Measurements from ENCODE around the gene GARIN1A. TPM values are rescaled to one million over a fixed set of nuclear protein-coding genes. Genes with fewer than 3 reads are reported as not detected.
"Not testable (repeated sequence)": the region's sequence is repeated elsewhere in the genome, so short reads cannot be mapped to it uniquely, and the experiment has no call there.

The GARIN1A gene
- total and polyA plus RNA-seq, 12 donors = 0.28 to 6.4 (median 2.3) TPM

DNA sequence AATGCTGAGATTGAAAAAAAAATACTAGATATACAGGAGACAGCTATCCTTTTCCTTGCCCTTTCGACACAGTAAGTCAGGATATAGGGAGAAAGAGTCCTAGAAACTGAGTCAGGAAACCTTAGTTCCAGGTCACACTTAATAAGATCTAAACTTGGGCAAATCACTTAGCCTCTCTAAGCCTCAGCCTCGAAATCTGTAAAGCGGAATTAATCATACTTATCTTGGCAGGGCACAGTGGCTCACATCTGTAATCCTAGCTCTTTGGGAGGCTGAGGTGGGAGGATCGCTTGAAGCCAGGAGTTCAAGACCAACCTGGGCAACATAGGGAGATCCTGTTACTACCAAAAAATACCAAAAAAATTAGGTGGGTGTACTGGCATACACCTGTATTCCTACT, 4.6 kb downstream of the GARIN1A start:
- DNase-seq = no peak
- H3K27me3 ChIP-seq = no peaks in the 10 kb centered on the region
- intact Hi-C loops (cut with DNase I) = no loop called here
- no peak overlapping the region for H3K4me3 ChIP-seq
- H3K36me3 ChIP-seq (replicated peaks in 1 of 2) = no peaks in the 10 kb centered on the region
- H3K9me3 ChIP-seq (replicated peaks in 1 of 3) = no peaks in the 10 kb centered on the region
- no peaks in the 10 kb centered on the region for H3K4me1 ChIP-seq (replicated peaks in 1 of 2)
- no peak overlapping the region for H3K27ac ChIP-seq
- WGBS, 4 donors = 78 to 85% (median 83%) methylated on average over 4 of the region's 4 CpGs
- no peak for TF ChIP-seq POLR2A (IDR thresholded peaks at IDR 0.05)
- TF ChIP-seq CTCF (IDR thresholded peaks at IDR 0.05) = no peak

GRCh38 chr7:128679920-128680319, 7.8 kb downstream of the GARIN1A start:
- Histone ChIP-seq H3K9me3 (replicated peaks in 1 of 3) (no peaks in the 10 kb centered on the region), H3K4me3 (no peak overlapping the region), H3K27me3 (no peaks in the 10 kb centered on the region), H3K36me3 (replicated peaks in 1 of 2) (peaks cover 0 to 15% of the 10 kb centered on the region in 2 donors), H3K4me1 (replicated peaks in 1 of 2) (no peaks in the 10 kb centered on the region), H3K27ac (no peak overlapping the region)
- intact Hi-C loops (cut with DNase I) = no loop called here
- no peak for DNase-seq
- 88 to 92% (median 89%) methylated on average over 6 of the region's 6 CpGs for WGBS, 4 donors
- TF ChIP-seq POLR2A (IDR thresholded peaks at IDR 0.05) = no peak
- TF ChIP-seq CTCF (IDR thresholded peaks at IDR 0.05) = no peak

- intact Hi-C loops (cut with DNase I) = no loop called here
- H3K4me3 ChIP-seq = no peak overlapping the region
- H3K27me3 ChIP-seq = no peaks in the 10 kb centered on the region
- no peak overlapping the region for H3K27ac ChIP-seq
- no peaks in the 10 kb centered on the region for H3K9me3 ChIP-seq (replicated peaks in 1 of 3)
- WGBS, 4 donors = 80 to 83% (median 81%) methylated on average over 3 of the region's 3 CpGs
- TF ChIP-seq CTCF (IDR thresholded peaks at IDR 0.05) = no peak
- no peak for TF ChIP-seq POLR2A (IDR thresholded peaks at IDR 0.05)
- no peaks in the 10 kb centered on the region for H3K4me1 ChIP-seq (replicated peaks in 1 of 2)
- peaks cover 0 to 15% of the 10 kb centered on the region in 2 donors for H3K36me3 ChIP-seq (replicated peaks in 1 of 2)
- DNase-seq = no peak
Measured at GRCh38 chr7:128681794-128682537, 9.9 kb downstream of the GARIN1A start.

GRCh38 chr7:128683270-128683669, 11.2 kb downstream of the GARIN1A start:
- intact Hi-C loops (cut with DNase I); H3K27ac ChIP-seq; H3K27me3 ChIP-seq; H3K9me3 ChIP-seq (replicated peaks in 1 of 3); H3K4me1 ChIP-seq (replicated peaks in 1 of 2); H3K4me3 ChIP-seq; DNase-seq: not testable (repeated sequence)
- 100% methylated on average over 1 of the region's 1 CpG for WGBS, 4 donors
- H3K36me3 ChIP-seq (replicated peaks in 1 of 2) = peaks cover 0 to 15% of the 10 kb centered on the region in 2 donors

GRCh38 chr7:128683738-128684137, 11.6 kb downstream of the GARIN1A start:
- H3K4me1 ChIP-seq (replicated peaks in 1 of 2); intact Hi-C loops (cut with DNase I); H3K9me3 ChIP-seq (replicated peaks in 1 of 3); H3K27me3 ChIP-seq; H3K27ac ChIP-seq; DNase-seq; H3K4me3 ChIP-seq: not testable (repeated sequence)
- H3K36me3 ChIP-seq (replicated peaks in 1 of 2) = peaks cover 0 to 15% of the 10 kb centered on the region in 2 donors
- WGBS, 4 donors = 81 to 88% (median 81%) methylated on average over 4 of the region's 4 CpGs

All from adrenal gland (tissue), 12 donors.